Measurements from ENCODE around the gene BLOC1S1.
"Not testable (repeated sequence)": the region's sequence is repeated elsewhere in the genome, so short reads cannot be mapped to it uniquely, and the experiment has no call there.

The BLOC1S1 gene

GRCh38 chr12:55743406-55744339, 27.8 kb downstream of the BLOC1S1 start:
- no peak for DNase-seq (ENCODE audit: low read depth in 3 of 3, low spot score in 1 of 3)

GRCh38 chr12:55744340-55745030, 28.6 kb downstream of the BLOC1S1 start:
- DNase-seq (ENCODE audit: low read depth in 3 of 3, low spot score in 1 of 3) = no peak

- DNase-seq (ENCODE audit: low read depth in 3 of 3, low spot score in 1 of 3) = no peak
Observed at GRCh38 chr12:55745361-55746173, 29.7 kb downstream of the BLOC1S1 start.

- no peak for DNase-seq (ENCODE audit: low read depth in 3 of 3, low spot score in 1 of 3)
Observed at GRCh38 chr12:55746174-55746912, 30.5 kb downstream of the BLOC1S1 start.

- no peak for DNase-seq (ENCODE audit: low read depth in 3 of 3, low spot score in 1 of 3)
Observed at GRCh38 chr12:55746913-55747231, 31.0 kb downstream of the BLOC1S1 start.

- DNase-seq (ENCODE audit: low read depth in 3 of 3, low spot score in 1 of 3) = no peak
Observed at GRCh38 chr12:55748230-55748993, 32.6 kb downstream of the BLOC1S1 start.

GRCh38 chr12:55755246-55755645, 39.4 kb downstream of the BLOC1S1 start:
- DNase-seq (ENCODE audit: low read depth in 3 of 3, low spot score in 1 of 3) = no peak

- no peak for DNase-seq (ENCODE audit: low read depth in 3 of 3, low spot score in 1 of 3)
Observed at GRCh38 chr12:55757701-55758100, 41.9 kb downstream of the BLOC1S1 start.

GRCh38 chr12:55758575-55758974, 42.7 kb downstream of the BLOC1S1 start:
- not testable (repeated sequence) for DNase-seq (ENCODE audit: low read depth in 3 of 3, low spot score in 1 of 3)

- DNase-seq (ENCODE audit: low read depth in 3 of 3, low spot score in 1 of 3) = no peak
Observed at GRCh38 chr12:55760663-55761062, 44.8 kb downstream of the BLOC1S1 start.

GRCh38 chr12:55762646-55763045, 46.8 kb downstream of the BLOC1S1 start:
- DNase-seq (ENCODE audit: low read depth in 3 of 3, low spot score in 1 of 3) = no peak

- no peak for DNase-seq (ENCODE audit: low read depth in 3 of 3, low spot score in 1 of 3)
Observed at GRCh38 chr12:55765736-55766290, 50.0 kb downstream of the BLOC1S1 start.

GRCh38 chr12:55767156-55767555, 51.3 kb downstream of the BLOC1S1 start:
- DNase-seq (ENCODE audit: low read depth in 3 of 3, low spot score in 1 of 3) = no peak
